Lower lobe of right lung (tissue), 2 donors: Measurements from ENCODE around the gene WIPF1. TPM values are rescaled to one million over a fixed set of nuclear protein-coding genes. Genes with fewer than 3 reads are reported as not detected.

Experiments used
- ATAC-seq, 2 donors: fragments of 200-7000 bp; cut with Tn5 transposase; one replicate each; pipeline ENCODE4 v1.9.1; 2020 to 2022; ENCODE audit warnings: mild to moderate bottlenecking in 2 of 2, moderate library complexity in 2 of 2
- DNase-seq: peaks from one replicate; pipeline ENCODE4 v3.0.0-alpha.2; 2020
- H3K27ac ChIP-seq: fragments of 200-600 bp; one replicate; pipeline ENCODE4 v1.8.0; 2022
- H3K27me3 ChIP-seq: fragments of 200-600 bp; one replicate; pipeline ENCODE4 v1.8.0; 2022; ENCODE audit warnings: low read depth
- H3K36me3 ChIP-seq: fragments of 200-600 bp; one replicate; pipeline ENCODE4 v1.8.0; 2022; ENCODE audit warnings: mild to moderate bottlenecking
- H3K4me1 ChIP-seq: fragments of 200-600 bp; one replicate; pipeline ENCODE4 v1.8.0; 2022
- H3K4me3 ChIP-seq: fragments of 200-600 bp; one replicate; pipeline ENCODE4 v1.8.0; 2022; ENCODE audit warnings: mild to moderate bottlenecking
- H3K9me3 ChIP-seq: fragments of 200-600 bp; one replicate; pipeline ENCODE4 v1.8.0; 2022
- CTCF ChIP-seq: fragments of 200-600 bp; IDR thresholded peaks from one replicate; pipeline ENCODE4 v1.8.0; 2022; ENCODE audit warnings: antibody characterized with exemption, mild to moderate bottlenecking
- intact Hi-C: fragments of 100-400 bp; cut with DNase I; formaldehyde crosslinking; loops from one replicate; pipeline ENCODE4 v1.11.0; 2022
- total RNA-seq: library from RNA; stranded (reverse); fragmentation: NEBNext Ultra II Directional; extraction: Animal tissue kit (Norgen Biotek cat#: 25700); gene quantifications from one replicate; pipeline ENCODE4 v1.2.1, GENCODE V29; 2021
- donor health status: DM: no; HTN: yes; CAD: no; lungs with severe emphysema.

Gene WIPF1
- total RNA-seq, 1 donor from 2014 or later, result 84.4 TPM

GRCh38 chr2:174516501-174517378 lies 80.9 kb downstream of the WIPF1 start:
- Histone ChIP-seq H3K4me1 (no peaks in the 10 kb centered on the region), H3K27me3 (no peaks in the 10 kb centered on the region), H3K36me3 (no peaks in the 10 kb centered on the region), H3K4me3 (no peak overlapping the region), H3K27ac (no peak overlapping the region), H3K9me3 (no peaks in the 10 kb centered on the region)
- TF ChIP-seq CTCF, result no peak
- intact Hi-C loops, result no loop called here
- no peak for DNase-seq
- ATAC-seq, result no peak

GRCh38 chr2:174512345-174512744 lies 85.3 kb downstream of the WIPF1 start:
- no peaks in the 10 kb centered on the region for H3K36me3 ChIP-seq
- TF ChIP-seq CTCF, result no peak
- H3K9me3 ChIP-seq, result peaks cover 11% of the 10 kb centered on the region
- H3K27me3 ChIP-seq, result no peaks in the 10 kb centered on the region
- H3K27ac ChIP-seq, result no peak overlapping the region
- DNase-seq (no peak), ATAC-seq (no peak)
- H3K4me3 ChIP-seq, result no peak overlapping the region
- intact Hi-C loops, result no loop called here
- no peaks in the 10 kb centered on the region for H3K4me1 ChIP-seq

GRCh38 chr2:174511580-174512260 lies 85.9 kb downstream of the WIPF1 start:
- Histone ChIP-seq H3K27ac (no peak overlapping the region), H3K36me3 (no peaks in the 10 kb centered on the region), H3K9me3 (peaks cover 11% of the 10 kb centered on the region), H3K4me3 (no peak overlapping the region), H3K4me1 (no peaks in the 10 kb centered on the region), H3K27me3 (no peaks in the 10 kb centered on the region)
- DNase-seq (no peak), ATAC-seq (no peak)
- TF ChIP-seq CTCF, result no peak
- intact Hi-C loops, result no loop called here

- H3K4me3 ChIP-seq, result no peak overlapping the region
- H3K4me1 ChIP-seq, result no peaks in the 10 kb centered on the region
- no peak for DNase-seq
- no peaks in the 10 kb centered on the region for H3K36me3 ChIP-seq
- intact Hi-C loops, result no loop called here
- no peak for ATAC-seq
- H3K27ac ChIP-seq, result no peak overlapping the region
- H3K27me3 ChIP-seq, result no peaks in the 10 kb centered on the region
- peaks cover 11% of the 10 kb centered on the region for H3K9me3 ChIP-seq
- no peak for TF ChIP-seq CTCF
These were observed 86.9 kb downstream of the WIPF1 start for GRCh38 chr2:174510583-174511189.

Other genes with a start within 250 kb of the WIPF1 start
- gene SCRN3, start 202.1 kb downstream of the WIPF1 start, total RNA-seq, result 27.4 TPM
- 6.2 TPM for gene GPR155, start 110.8 kb downstream of the WIPF1 start, total RNA-seq
- not detected for gene CHRNA1, start 166.7 kb upstream of the WIPF1 start, total RNA-seq